ENCODE results near the gene OR10G4. TPM values are rescaled to one million over a fixed set of nuclear protein-coding genes. Genes with fewer than 3 reads are reported as not detected.

The OR10G4 gene
- total and polyA plus RNA-seq, 2 of the 8 experiments (the other 6 are each of a cell fraction or from before 2014, with no cell fraction given), result 0.14 TPM; not detected in 1

Other genes starting within 250 kb of the OR10G4 start
- not detected in 2 replicates for gene OR6M1, start 206.6 kb upstream of the OR10G4 start, total RNA-seq (2021; fragmentation: NEBNext Ultra II Directional; extraction: Animal tissue kit (Norgen Biotek cat#: 25700))
- gene OR6M1, start 206.6 kb upstream of the OR10G4 start, polyA plus RNA-seq (2011; rRNA removed), result not detected in 2 replicates
- gene TMEM225, start 127.3 kb upstream of the OR10G4 start, total RNA-seq (2021; fragmentation: NEBNext Ultra II Directional; extraction: Animal tissue kit (Norgen Biotek cat#: 25700)), result not detected in 2 replicates
- gene TMEM225, start 127.3 kb upstream of the OR10G4 start, polyA plus RNA-seq (2011; rRNA removed), result not detected in 2 replicates
- not detected in 2 replicates for gene OR8D4, start 110.8 kb upstream of the OR10G4 start, total RNA-seq (2021; fragmentation: NEBNext Ultra II Directional; extraction: Animal tissue kit (Norgen Biotek cat#: 25700))
- gene OR8D4, start 110.8 kb upstream of the OR10G4 start, polyA plus RNA-seq (2011; rRNA removed), result not detected in 2 replicates
- not detected in 2 replicates for gene OR4D5, start 73.4 kb upstream of the OR10G4 start, total RNA-seq (2021; fragmentation: NEBNext Ultra II Directional; extraction: Animal tissue kit (Norgen Biotek cat#: 25700))
- not detected in 2 replicates for gene OR4D5, start 73.4 kb upstream of the OR10G4 start, polyA plus RNA-seq (2011; rRNA removed)
- not detected in 2 replicates for gene OR6T1, start 69.2 kb upstream of the OR10G4 start, total RNA-seq (2021; fragmentation: NEBNext Ultra II Directional; extraction: Animal tissue kit (Norgen Biotek cat#: 25700))
- not detected in 2 replicates for gene OR6T1, start 69.2 kb upstream of the OR10G4 start, polyA plus RNA-seq (2011; rRNA removed)
- not detected in 2 replicates for gene OR10S1, start 35.2 kb upstream of the OR10G4 start, total RNA-seq (2021; fragmentation: NEBNext Ultra II Directional; extraction: Animal tissue kit (Norgen Biotek cat#: 25700))
- not detected in 2 replicates for gene OR10S1, start 35.2 kb upstream of the OR10G4 start, polyA plus RNA-seq (2011; rRNA removed)
- gene OR10G6, start 17.8 kb upstream of the OR10G4 start, total RNA-seq (2021; fragmentation: NEBNext Ultra II Directional; extraction: Animal tissue kit (Norgen Biotek cat#: 25700)), result not detected in 2 replicates
- not detected in 2 replicates for gene OR10G6, start 17.8 kb upstream of the OR10G4 start, polyA plus RNA-seq (2011; rRNA removed)
- gene OR10G9, start 10.0 kb downstream of the OR10G4 start, total RNA-seq (2021; fragmentation: NEBNext Ultra II Directional; extraction: Animal tissue kit (Norgen Biotek cat#: 25700)), result not detected in 2 replicates
- not detected in 2 replicates for gene OR10G9, start 10.0 kb downstream of the OR10G4 start, polyA plus RNA-seq (2011; rRNA removed)
- not detected in 2 replicates for gene OR10G8, start 13.8 kb downstream of the OR10G4 start, total RNA-seq (2021; fragmentation: NEBNext Ultra II Directional; extraction: Animal tissue kit (Norgen Biotek cat#: 25700))
- gene OR10G8, start 13.8 kb downstream of the OR10G4 start, polyA plus RNA-seq (2011; rRNA removed), result not detected in 2 replicates
- not detected in 2 replicates for gene OR10G7, start 28.3 kb downstream of the OR10G4 start, total RNA-seq (2021; fragmentation: NEBNext Ultra II Directional; extraction: Animal tissue kit (Norgen Biotek cat#: 25700))
- gene OR10G7, start 28.3 kb downstream of the OR10G4 start, polyA plus RNA-seq (2011; rRNA removed), result not detected in 2 replicates
- 18.8 and 20.4 TPM in 2 replicates for gene VWA5A, start 102.5 kb downstream of the OR10G4 start, total RNA-seq (2021; fragmentation: NEBNext Ultra II Directional; extraction: Animal tissue kit (Norgen Biotek cat#: 25700))
- 8.7 and 12.5 TPM in 2 replicates for gene VWA5A, start 102.5 kb downstream of the OR10G4 start, polyA plus RNA-seq (2011; rRNA removed)
- gene OR10D3, start 170.3 kb downstream of the OR10G4 start, total RNA-seq (2021; fragmentation: NEBNext Ultra II Directional; extraction: Animal tissue kit (Norgen Biotek cat#: 25700)), result not detected in 2 replicates
- gene OR10D3, start 170.3 kb downstream of the OR10G4 start, polyA plus RNA-seq (2011; rRNA removed), result not detected in 2 replicates
- not detected in 2 replicates for gene OR8G1, start 228.1 kb downstream of the OR10G4 start, total RNA-seq (2021; fragmentation: NEBNext Ultra II Directional; extraction: Animal tissue kit (Norgen Biotek cat#: 25700))
- not detected in 2 replicates for gene OR8G1, start 228.1 kb downstream of the OR10G4 start, polyA plus RNA-seq (2011; rRNA removed)
- gene OR8G5, start 243.4 kb downstream of the OR10G4 start, total RNA-seq (2021; fragmentation: NEBNext Ultra II Directional; extraction: Animal tissue kit (Norgen Biotek cat#: 25700)), result not detected in 2 replicates
- gene OR8G5, start 243.4 kb downstream of the OR10G4 start, polyA plus RNA-seq (2011; rRNA removed), result not detected in 2 replicates

All from H1 (cell line).